Endothelial cell of umbilical vein (primary cell): ENCODE data around the gene STK32A. TPM values are rescaled to one million over a fixed set of nuclear protein-coding genes. Genes with fewer than 3 reads are reported as not detected.

Source experiments
- BruUV-seq: library from RNA; stranded (reverse); fragments of 400-500 nt; replicated peaks from 2 replicates; lab custom pipeline; 2021; lab: Mats Ljungman, UMichigan
- CTCF ChIA-PET: fragments of 300-600, 350-600 bp; sonication (Branson Sonifier 250); formaldehyde crosslinking; loops from one replicate; lab custom pipeline; 2021; ENCODE audit warnings: antibody characterized with exemption, inconsistent platforms; lab: Charles Lee
- POLR2A ChIA-PET: fragments of 300-600, 350-600 bp; sonication (Branson Sonifier 250); formaldehyde crosslinking; loops from one replicate; lab custom pipeline; 2021; ENCODE audit warnings: antibody characterized with exemption, inconsistent platforms; lab: Charles Lee
- DNase-seq: peaks from one replicate; pipeline ENCODE4 v3.0.0-alpha.2; 2011; ENCODE audit warnings: low read depth, low spot score
- FAIRE-seq: peaks from 2 replicates; lab custom pipeline; 2011; peaks lifted over from hg19 to GRCh38; lab: Jason Lieb, UNC
- H2AFZ ChIP-seq: 2 replicates; pipeline ENCODE4 v1.6.0; 2012; ENCODE audit warnings: low read depth, low read length, control low read depth, inconsistent platforms
- H3K27ac ChIP-seq: 2 replicates; pipeline ENCODE4 v1.5.1; 2011; ENCODE audit warnings: low read depth, mild to moderate bottlenecking, control low read depth, low read length, moderate library complexity; ENCODE audit not compliant: insufficient read depth
- H3K27me3 ChIP-seq, 2 experiments: 2 replicates each; pipeline versions ENCODE4 v1.6.0 to v1.6.1; 2011; ENCODE audit warnings: low read length in 2 of 2, mixed read lengths in 1 of 2; ENCODE audit not compliant: control insufficient read depth in 2 of 2, insufficient read depth in 2 of 2
- H3K36me3 ChIP-seq, 2 experiments: 2 replicates in 1 of 2; 3 replicates in 1 of 2; pipeline ENCODE4 v1.5.1; 2011; ENCODE audit warnings: low read length in 2 of 2, mild to moderate bottlenecking in 1 of 2, moderate library complexity in 1 of 2; ENCODE audit not compliant: control insufficient read depth in 2 of 2, insufficient read depth in 2 of 2; ENCODE audit errors: extremely low read depth in 1 of 2
- H3K4me1 ChIP-seq: 3 replicates; pipeline ENCODE4 v1.5.1; 2011; ENCODE audit warnings: mild to moderate bottlenecking, low read length; ENCODE audit not compliant: control insufficient read depth, insufficient read depth; ENCODE audit errors: extremely low read depth
- H3K4me2 ChIP-seq: 2 replicates; pipeline ENCODE4 v1.6.1; 2011; ENCODE audit warnings: low read length, control low read depth, mixed read lengths; ENCODE audit not compliant: insufficient read depth
- H3K4me3 ChIP-seq, 3 experiments: fragments of 200-600 bp in 1 of 3; sonication (generic), shearing (Covaris generic) in 1 of 3; replicated peaks in 1 of 3; 2 replicates each; pipeline ENCODE4 v1.5.1; 2011 to 2016; ENCODE audit warnings: control low read depth in 3 of 3, low read length in 3 of 3, mild to moderate bottlenecking in 2 of 3, inconsistent platforms in 1 of 3, low read depth in 1 of 3, moderate library complexity in 1 of 3; ENCODE audit not compliant: insufficient read depth in 1 of 3
- H3K79me2 ChIP-seq: 2 replicates; pipeline ENCODE4 v1.6.0; 2012; ENCODE audit warnings: low read length, inconsistent platforms; ENCODE audit not compliant: control insufficient read depth, insufficient read depth
- H3K9ac ChIP-seq: replicated peaks from 2 replicates; pipeline ENCODE3; 2011; ENCODE audit warnings: low read length, control low read depth; ENCODE audit not compliant: insufficient read depth; ENCODE audit errors: extremely low read depth
- H3K9me1 ChIP-seq: replicated peaks from 3 replicates; pipeline ENCODE4 v1.6.0; 2011; ENCODE audit warnings: mild to moderate bottlenecking, low read length; ENCODE audit not compliant: control insufficient read depth, insufficient read depth; ENCODE audit errors: extremely low read depth
- H3K9me3 ChIP-seq: replicated peaks from 2 replicates; pipeline ENCODE4 v1.5.1; 2012; ENCODE audit warnings: low read length, inconsistent platforms; ENCODE audit not compliant: control insufficient read depth, insufficient read depth
- H4K20me1 ChIP-seq: replicated peaks from 2 replicates; pipeline ENCODE3; 2011; ENCODE audit warnings: mild to moderate bottlenecking, low read length; ENCODE audit not compliant: control insufficient read depth, insufficient read depth; ENCODE audit errors: extremely low read depth
- EZH2 ChIP-seq: IDR thresholded peaks from 2 replicates; pipeline ENCODE4 v1.6.1; 2012; ENCODE audit warnings: borderline replicate concordance, low read depth, mild to moderate bottlenecking, moderate library complexity, low read length, inconsistent platforms; ENCODE audit not compliant: severe bottlenecking
- FOS ChIP-seq: IDR thresholded peaks from 2 replicates; pipeline ENCODE4 v1.6.1; 2011; ENCODE audit warnings: mild to moderate bottlenecking, low read length, moderate library complexity, borderline replicate concordance; ENCODE audit not compliant: insufficient read depth
- GATA2 ChIP-seq: IDR thresholded peaks from 2 replicates; pipeline ENCODE4 v1.7.0; 2011; ENCODE audit warnings: low read depth, mild to moderate bottlenecking, moderate library complexity, mixed read lengths, low read length; ENCODE audit not compliant: insufficient read length, insufficient read depth
- JUN ChIP-seq: IDR thresholded peaks from 2 replicates; pipeline ENCODE4 v1.6.1; 2011; ENCODE audit warnings: borderline replicate concordance, low read depth; ENCODE audit not compliant: insufficient read length, insufficient read depth
- MYC ChIP-seq: IDR thresholded peaks from one replicate; pipeline ENCODE4 v1.6.1; 2011; ENCODE audit warnings: mild to moderate bottlenecking, low read depth, low read length
- POLR2A ChIP-seq: IDR thresholded peaks from 2 replicates; pipeline ENCODE4 v1.6.1; 2012; ENCODE audit warnings: low read depth, mild to moderate bottlenecking, control low read depth, low read length
- POLR2AphosphoS5 ChIP-seq: IDR thresholded peaks from 2 replicates; pipeline ENCODE4 v1.6.1; 2012; ENCODE audit warnings: low read depth, mild to moderate bottlenecking, control low read depth, low read length, moderate library complexity; ENCODE audit not compliant: insufficient read depth
- dilution Hi-C: fragments of 300-500 bp; cut with MboI; formaldehyde crosslinking; loops from one replicate; pipeline ENCODE4 v1.15.0; 2019; ENCODE audit warnings: low sequenced_read_pairs; ENCODE audit not compliant: extremely low pct_ligation_motif_present
- intact Hi-C: fragments of 100-400 bp; cut with micrococcal nuclease; formaldehyde crosslinking; loops from one replicate; pipeline ENCODE4 v1.10.0; 2022
- polyA plus RNA-seq, 4 experiments: library from polyadenylated mRNA; depleted of rRNA in 3 of 4; stranded (reverse) in 3 of 4; unstranded in 1 of 4; fragments of >200 nt; gene quantifications; 2 replicates each; pipeline versions ENCODE4 v1.2.1 to v1.2.3, GENCODE V29; 2011 to 2012; ENCODE audit warnings: missing spikeins in 1 of 4
- total RNA-seq: library from RNA; stranded (reverse); gene quantifications from 2 replicates; pipeline ENCODE4 v1.2.3, GENCODE V29; 2021
- TF ChIP-seq, protein P1 (sequence below): IDR thresholded peaks from 2 replicates; pipeline ENCODE4 v1.6.1; 2011; ENCODE audit not compliant: insufficient read depth, insufficient read length
- TF ChIP-seq, protein P2 (sequence below), 2 donors: IDR thresholded peaks; 1 replicate in 1 of 2; 2 replicates in 1 of 2; pipeline ENCODE4 v1.5.1; 2011; ENCODE audit warnings: low read length in 2 of 2, mild to moderate bottlenecking in 2 of 2, moderate library complexity in 2 of 2, control low read depth in 1 of 2, inconsistent platforms in 1 of 2, low read depth in 1 of 2; ENCODE audit not compliant: insufficient read depth in 1 of 2; ENCODE audit errors: extremely low read depth in 1 of 2

Gene STK32A
- total and polyA plus RNA-seq, 2 donors (not counting 3 experiments of a cell fraction or from before 2014, with no cell fraction given) = not detected

DNA sequence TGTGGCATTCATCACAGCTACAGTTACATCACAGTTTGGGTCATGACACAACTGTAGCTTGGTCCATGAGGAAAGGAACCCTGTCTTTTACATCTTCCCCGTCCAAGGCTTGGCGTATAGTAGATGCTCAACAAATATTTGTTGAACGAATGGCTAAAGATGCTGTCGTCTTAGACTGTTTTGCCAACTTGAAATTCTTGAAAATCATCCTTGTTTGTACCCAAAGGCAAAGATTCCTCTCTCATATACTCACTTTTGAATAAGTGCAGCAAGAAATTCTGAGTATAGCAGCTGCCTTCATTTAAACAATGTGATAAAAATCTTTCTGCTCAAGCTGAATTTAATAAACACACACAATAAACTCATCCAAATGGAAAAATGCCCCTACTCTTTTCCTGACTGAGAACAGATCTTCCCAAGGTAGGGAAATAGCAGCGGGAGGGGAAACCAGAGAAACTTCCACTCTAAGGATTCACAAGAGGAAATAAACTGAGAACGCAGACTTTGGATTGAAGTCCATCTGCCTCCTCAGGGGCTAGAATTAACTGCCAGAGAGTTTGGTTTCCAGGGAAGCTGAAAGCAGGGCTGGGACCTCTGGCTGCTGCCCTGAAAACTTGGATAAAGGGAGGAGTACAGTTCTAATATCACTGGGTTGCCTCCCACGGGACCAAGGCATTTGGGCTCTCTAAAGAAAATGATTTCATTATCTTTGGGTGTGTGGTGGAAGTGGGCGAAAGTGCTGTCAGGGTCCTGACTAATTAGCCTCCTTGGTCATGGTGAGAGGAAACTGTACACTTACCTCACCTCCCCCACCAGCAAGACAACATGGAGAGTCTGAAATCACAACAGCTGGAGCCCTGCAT lies 175.9 kb downstream of the STK32A start:
- H3K4me1 ChIP-seq = no peaks in the 10 kb centered on the region
- no peak overlapping the region for H3K9ac ChIP-seq
- H3K27ac ChIP-seq = no peak overlapping the region
- ChIA-PET CTCF (no interaction called here), POLR2A (no interaction called here)
- no peaks in the 10 kb centered on the region for H3K27me3 ChIP-seq
- TF ChIP-seq FOS (no peak), EZH2 (no peak), POLR2AphosphoS5 (no peak), JUN (no peak), GATA2 (no peak), MYC (no peak), POLR2A (no peak)
- TF ChIP-seq, protein P1, sequence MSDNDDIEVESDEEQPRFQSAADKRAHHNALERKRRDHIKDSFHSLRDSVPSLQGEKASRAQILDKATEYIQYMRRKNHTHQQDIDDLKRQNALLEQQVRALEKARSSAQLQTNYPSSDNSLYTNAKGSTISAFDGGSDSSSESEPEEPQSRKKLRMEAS = no peak
- TF ChIP-seq, protein P2, sequence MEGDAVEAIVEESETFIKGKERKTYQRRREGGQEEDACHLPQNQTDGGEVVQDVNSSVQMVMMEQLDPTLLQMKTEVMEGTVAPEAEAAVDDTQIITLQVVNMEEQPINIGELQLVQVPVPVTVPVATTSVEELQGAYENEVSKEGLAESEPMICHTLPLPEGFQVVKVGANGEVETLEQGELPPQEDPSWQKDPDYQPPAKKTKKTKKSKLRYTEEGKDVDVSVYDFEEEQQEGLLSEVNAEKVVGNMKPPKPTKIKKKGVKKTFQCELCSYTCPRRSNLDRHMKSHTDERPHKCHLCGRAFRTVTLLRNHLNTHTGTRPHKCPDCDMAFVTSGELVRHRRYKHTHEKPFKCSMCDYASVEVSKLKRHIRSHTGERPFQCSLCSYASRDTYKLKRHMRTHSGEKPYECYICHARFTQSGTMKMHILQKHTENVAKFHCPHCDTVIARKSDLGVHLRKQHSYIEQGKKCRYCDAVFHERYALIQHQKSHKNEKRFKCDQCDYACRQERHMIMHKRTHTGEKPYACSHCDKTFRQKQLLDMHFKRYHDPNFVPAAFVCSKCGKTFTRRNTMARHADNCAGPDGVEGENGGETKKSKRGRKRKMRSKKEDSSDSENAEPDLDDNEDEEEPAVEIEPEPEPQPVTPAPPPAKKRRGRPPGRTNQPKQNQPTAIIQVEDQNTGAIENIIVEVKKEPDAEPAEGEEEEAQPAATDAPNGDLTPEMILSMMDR (IDR thresholded peaks at IDR 0.05; ENCODE audit: extremely low read depth in 1 of 2, insufficient read depth in 1 of 2, low read depth in 1 of 2, low read length in 2 of 2) = no peak
- H4K20me1 ChIP-seq = no peaks in the 10 kb centered on the region
- peaks cover 8 to 22% of the 10 kb centered on the region in 2 experiments for H3K36me3 ChIP-seq
- dilution Hi-C loops = no loop called here
- no peak overlapping the region for H3K4me2 ChIP-seq
- intact Hi-C loops = no loop called here
- H3K79me2 ChIP-seq = no peaks in the 10 kb centered on the region
- H3K4me3 ChIP-seq = no peak overlapping the region
- BruUV-seq = no TSS peak
- no peak overlapping the region for H2AFZ ChIP-seq
- H3K9me3 ChIP-seq = no peaks in the 10 kb centered on the region
- H3K9me1 ChIP-seq = no peaks in the 10 kb centered on the region
- FAIRE-seq (no peak), DNase-seq (no peak)
